ENCODE results near the gene TOM1L2. TPM values are rescaled to one million over a fixed set of nuclear protein-coding genes. Genes with fewer than 3 reads are reported as not detected.

The TOM1L2 gene
- total RNA-seq, 1 experiment from 2014 or later: 24.1 TPM

DNA sequence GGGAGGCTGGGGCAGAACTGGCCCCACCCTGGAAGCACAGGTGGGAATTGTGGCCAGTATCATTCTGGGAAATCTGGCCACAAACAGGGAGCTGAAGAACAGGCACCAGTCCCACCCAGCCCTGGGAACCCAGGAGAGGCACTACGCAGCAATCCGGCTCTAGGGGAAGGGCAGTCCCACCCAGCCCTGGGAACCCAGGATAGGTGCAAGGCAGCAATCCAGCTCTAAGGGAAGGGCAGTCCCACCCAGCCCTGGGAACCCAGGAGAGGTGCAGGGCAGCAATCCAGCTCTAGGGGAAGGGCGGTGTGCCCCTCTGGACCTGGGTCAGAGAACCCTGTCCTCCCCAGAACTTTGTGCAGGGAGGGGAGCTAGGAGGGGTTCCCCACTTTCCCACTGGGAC is 7.6 kb upstream of the TOM1L2 start:
- Histone ChIP-seq H3K9me2 (ENCODE audit: insufficient read depth) (no peaks in the 10 kb centered on the region), H2AFZ (ENCODE audit: low read depth, low read length, poor library complexity, severe bottlenecking) (no peak overlapping the region), H3K36me3 (ENCODE audit: control insufficient read depth in 1 of 2, insufficient read depth in 2 of 2, low read length in 2 of 2) (no peaks in the 10 kb centered on the region), H3K4me3 (replicated peaks in 1 of 2; ENCODE audit: low read depth in 1 of 2, low read length in 2 of 2) (no peak overlapping the region), H3K79me2 (ENCODE audit: insufficient read depth, low read length) (no peaks in the 10 kb centered on the region), H4K20me1 (ENCODE audit: insufficient read depth) (no peaks in the 10 kb centered on the region), H3K9ac (ENCODE audit: low read length) (no peak overlapping the region), H3K27me3 (ENCODE audit: insufficient read depth, low read length) (no peaks in the 10 kb centered on the region), H3K27ac (ENCODE audit: low read depth, low read length) (no peak overlapping the region), H3K9me3 (ENCODE audit: control insufficient read depth in 1 of 2, insufficient read depth in 1 of 2, low read depth in 1 of 2, low read length in 2 of 2) (no peaks in the 10 kb centered on the region), H3K4me2 (ENCODE audit: low read length) (no peak overlapping the region), H3K4me1 (ENCODE audit: control insufficient read depth in 1 of 2, insufficient read depth in 2 of 2, low read length in 2 of 2) (peaks cover 0 to 6% of the 10 kb centered on the region in 2 experiments; a peak in 1 of 4 replicates)
- TF ChIP-seq POLR2A (IDR thresholded peaks at IDR 0.05; ENCODE audit: borderline replicate concordance, extremely low read depth, insufficient read depth, insufficient read length) (no peak), ZFX (IDR thresholded peaks at IDR 0.05) (no peak), EGR1 (IDR thresholded peaks at IDR 0.05; ENCODE audit: low read depth) (no peak), POLR2AphosphoS5 (IDR thresholded peaks at IDR 0.05; ENCODE audit: low read depth, low read length) (no peak), ZNF274 (IDR thresholded peaks at IDR 0.05; ENCODE audit: low read depth, low read length) (no peak), SIN3A (IDR thresholded peaks at IDR 0.05; ENCODE audit: low read depth) (no peak), RAD21 (IDR thresholded peaks at IDR 0.05; ENCODE audit: low read depth) (no peak), SP1 (IDR thresholded peaks at IDR 0.05; ENCODE audit: low read depth) (no peak)
- TF ChIP-seq, protein P1, sequence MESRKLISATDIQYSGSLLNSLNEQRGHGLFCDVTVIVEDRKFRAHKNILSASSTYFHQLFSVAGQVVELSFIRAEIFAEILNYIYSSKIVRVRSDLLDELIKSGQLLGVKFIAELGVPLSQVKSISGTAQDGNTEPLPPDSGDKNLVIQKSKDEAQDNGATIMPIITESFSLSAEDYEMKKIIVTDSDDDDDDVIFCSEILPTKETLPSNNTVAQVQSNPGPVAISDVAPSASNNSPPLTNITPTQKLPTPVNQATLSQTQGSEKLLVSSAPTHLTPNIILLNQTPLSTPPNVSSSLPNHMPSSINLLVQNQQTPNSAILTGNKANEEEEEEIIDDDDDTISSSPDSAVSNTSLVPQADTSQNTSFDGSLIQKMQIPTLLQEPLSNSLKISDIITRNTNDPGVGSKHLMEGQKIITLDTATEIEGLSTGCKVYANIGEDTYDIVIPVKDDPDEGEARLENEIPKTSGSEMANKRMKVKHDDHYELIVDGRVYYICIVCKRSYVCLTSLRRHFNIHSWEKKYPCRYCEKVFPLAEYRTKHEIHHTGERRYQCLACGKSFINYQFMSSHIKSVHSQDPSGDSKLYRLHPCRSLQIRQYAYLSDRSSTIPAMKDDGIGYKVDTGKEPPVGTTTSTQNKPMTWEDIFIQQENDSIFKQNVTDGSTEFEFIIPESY (IDR thresholded peaks at IDR 0.05; ENCODE audit: extremely low read depth, insufficient replicate concordance, low read length): no peak
- TF ChIP-seq, protein P2, sequence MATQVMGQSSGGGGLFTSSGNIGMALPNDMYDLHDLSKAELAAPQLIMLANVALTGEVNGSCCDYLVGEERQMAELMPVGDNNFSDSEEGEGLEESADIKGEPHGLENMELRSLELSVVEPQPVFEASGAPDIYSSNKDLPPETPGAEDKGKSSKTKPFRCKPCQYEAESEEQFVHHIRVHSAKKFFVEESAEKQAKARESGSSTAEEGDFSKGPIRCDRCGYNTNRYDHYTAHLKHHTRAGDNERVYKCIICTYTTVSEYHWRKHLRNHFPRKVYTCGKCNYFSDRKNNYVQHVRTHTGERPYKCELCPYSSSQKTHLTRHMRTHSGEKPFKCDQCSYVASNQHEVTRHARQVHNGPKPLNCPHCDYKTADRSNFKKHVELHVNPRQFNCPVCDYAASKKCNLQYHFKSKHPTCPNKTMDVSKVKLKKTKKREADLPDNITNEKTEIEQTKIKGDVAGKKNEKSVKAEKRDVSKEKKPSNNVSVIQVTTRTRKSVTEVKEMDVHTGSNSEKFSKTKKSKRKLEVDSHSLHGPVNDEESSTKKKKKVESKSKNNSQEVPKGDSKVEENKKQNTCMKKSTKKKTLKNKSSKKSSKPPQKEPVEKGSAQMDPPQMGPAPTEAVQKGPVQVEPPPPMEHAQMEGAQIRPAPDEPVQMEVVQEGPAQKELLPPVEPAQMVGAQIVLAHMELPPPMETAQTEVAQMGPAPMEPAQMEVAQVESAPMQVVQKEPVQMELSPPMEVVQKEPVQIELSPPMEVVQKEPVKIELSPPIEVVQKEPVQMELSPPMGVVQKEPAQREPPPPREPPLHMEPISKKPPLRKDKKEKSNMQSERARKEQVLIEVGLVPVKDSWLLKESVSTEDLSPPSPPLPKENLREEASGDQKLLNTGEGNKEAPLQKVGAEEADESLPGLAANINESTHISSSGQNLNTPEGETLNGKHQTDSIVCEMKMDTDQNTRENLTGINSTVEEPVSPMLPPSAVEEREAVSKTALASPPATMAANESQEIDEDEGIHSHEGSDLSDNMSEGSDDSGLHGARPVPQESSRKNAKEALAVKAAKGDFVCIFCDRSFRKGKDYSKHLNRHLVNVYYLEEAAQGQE (IDR thresholded peaks at IDR 0.05; ENCODE audit: low read depth): no peak
- TF ChIP-seq, protein P3, sequence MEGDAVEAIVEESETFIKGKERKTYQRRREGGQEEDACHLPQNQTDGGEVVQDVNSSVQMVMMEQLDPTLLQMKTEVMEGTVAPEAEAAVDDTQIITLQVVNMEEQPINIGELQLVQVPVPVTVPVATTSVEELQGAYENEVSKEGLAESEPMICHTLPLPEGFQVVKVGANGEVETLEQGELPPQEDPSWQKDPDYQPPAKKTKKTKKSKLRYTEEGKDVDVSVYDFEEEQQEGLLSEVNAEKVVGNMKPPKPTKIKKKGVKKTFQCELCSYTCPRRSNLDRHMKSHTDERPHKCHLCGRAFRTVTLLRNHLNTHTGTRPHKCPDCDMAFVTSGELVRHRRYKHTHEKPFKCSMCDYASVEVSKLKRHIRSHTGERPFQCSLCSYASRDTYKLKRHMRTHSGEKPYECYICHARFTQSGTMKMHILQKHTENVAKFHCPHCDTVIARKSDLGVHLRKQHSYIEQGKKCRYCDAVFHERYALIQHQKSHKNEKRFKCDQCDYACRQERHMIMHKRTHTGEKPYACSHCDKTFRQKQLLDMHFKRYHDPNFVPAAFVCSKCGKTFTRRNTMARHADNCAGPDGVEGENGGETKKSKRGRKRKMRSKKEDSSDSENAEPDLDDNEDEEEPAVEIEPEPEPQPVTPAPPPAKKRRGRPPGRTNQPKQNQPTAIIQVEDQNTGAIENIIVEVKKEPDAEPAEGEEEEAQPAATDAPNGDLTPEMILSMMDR (IDR thresholded peaks at IDR 0.05 in 2 of 3, conservative IDR thresholded peaks at IDR 0.05 in 1 of 3; ENCODE audit: borderline replicate concordance in 1 of 3, insufficient read depth in 1 of 3, low read depth in 2 of 3, low read length in 2 of 3): no peak
- TF ChIP-seq, protein P4, sequence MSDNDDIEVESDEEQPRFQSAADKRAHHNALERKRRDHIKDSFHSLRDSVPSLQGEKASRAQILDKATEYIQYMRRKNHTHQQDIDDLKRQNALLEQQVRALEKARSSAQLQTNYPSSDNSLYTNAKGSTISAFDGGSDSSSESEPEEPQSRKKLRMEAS (IDR thresholded peaks at IDR 0.05): no peak
- intact Hi-C loops (cut with micrococcal nuclease): no loop called here
- no TSS peak for BruUV-seq (replicated peaks)
- CTCF ChIA-PET: interaction anchor here (1.3 kb wide), 1 partner anchor 14 kb away, joined by 4 read pairs; no protein-coding TSS in a partner anchor
- ATAC-seq: no peak
- POLR2A ChIA-PET: no interaction called here
- RAD21 ChIA-PET (ENCODE audit: low non-redundant PET in 1 of 2, low total read pairs in 2 of 2, uncharacterized antibody in 2 of 2, unreplicated experiment in 2 of 2): no interaction called here
- no peak for DNase-seq (ENCODE audit: low read depth, low spot score)
